GM23338 (cell line): ENCODE measurements around the gene MANEA. TPM values are rescaled to one million over a fixed set of nuclear protein-coding genes. Genes with fewer than 3 reads are reported as not detected.
A peak's percentile ranks its signal among the peaks of the same experiment; 100 is the strongest.

ENCODE experiments used
- ATAC-seq: fragments of 200-7000 bp; cut with Tn5 transposase; 3 replicates; pipeline ENCODE4 v1.9.1; 2020
- DNase-seq: peaks from one replicate; pipeline ENCODE4 v3.0.0-alpha.2; 2015; ENCODE audit warnings: low spot score
- H2AFZ ChIP-seq: fragments of 200-600 bp; sonication (generic); 2 replicates; pipeline ENCODE4 v1.8.0; 2016; ENCODE audit warnings: antibody characterized with exemption, mild to moderate bottlenecking, moderate library complexity
- H3F3A ChIP-seq: fragments of 200-600 bp; sonication (generic); replicated peaks from 2 replicates; pipeline ENCODE4 v1.8.0; 2017; ENCODE audit warnings: antibody characterized with exemption, mixed run types, low read depth
- H3K27ac ChIP-seq: fragments of 200-600 bp; sonication (generic); 2 replicates; pipeline ENCODE4 v1.6.1; 2016; ENCODE audit warnings: low read depth
- H3K27me3 ChIP-seq: fragments of 200-600 bp; sonication (generic); 2 replicates; pipeline ENCODE4 v1.8.0; 2016; ENCODE audit warnings: mild to moderate bottlenecking, mixed run types, moderate library complexity; ENCODE audit not compliant: insufficient read depth
- H3K36me3 ChIP-seq: fragments of 200-600 bp; sonication (generic); 2 replicates; pipeline ENCODE4 v1.8.0; 2016; ENCODE audit warnings: mild to moderate bottlenecking; ENCODE audit not compliant: insufficient read depth
- H3K4me1 ChIP-seq: fragments of 200-600 bp; sonication (generic); 2 replicates; pipeline ENCODE4 v1.8.0; 2016; ENCODE audit warnings: mild to moderate bottlenecking, moderate library complexity; ENCODE audit not compliant: insufficient read depth
- H3K4me2 ChIP-seq: fragments of 200-600 bp; sonication (generic); 2 replicates; pipeline ENCODE4 v1.7.1; 2017; ENCODE audit warnings: mixed run types
- H3K4me3 ChIP-seq: fragments of 200-600 bp; sonication (generic); 2 replicates; pipeline ENCODE4 v1.6.1; 2016; ENCODE audit warnings: mixed run types
- H3K79me2 ChIP-seq: fragments of 200-600 bp; sonication (generic); replicated peaks from 2 replicates; pipeline ENCODE4 v1.8.0; 2017; ENCODE audit warnings: mild to moderate bottlenecking; ENCODE audit not compliant: insufficient read depth
- H3K9me2 ChIP-seq: fragments of 200-600 bp; sonication (generic); 2 replicates; pipeline ENCODE4 v1.8.0; 2017; ENCODE audit not compliant: insufficient read depth
- H4K20me1 ChIP-seq: fragments of 200-600 bp; sonication (generic); replicated peaks from 2 replicates; pipeline ENCODE4 v1.8.0; 2017; ENCODE audit warnings: mild to moderate bottlenecking; ENCODE audit not compliant: insufficient read depth
- H3K27ac Mint-ChIP-seq: 2 replicates; pipeline ENCODE4 v1.8.0; 2020; ENCODE audit warnings: inconsistent platforms, mild to moderate bottlenecking, moderate library complexity, mixed read lengths
- H3K27me3 Mint-ChIP-seq: 3 replicates; pipeline ENCODE4 v1.8.0; 2022; ENCODE audit warnings: low read depth, mild to moderate bottlenecking, moderate library complexity, mixed read lengths, inconsistent platforms; ENCODE audit not compliant: insufficient read depth, poor library complexity
- H3K36me3 Mint-ChIP-seq: 3 replicates; pipeline ENCODE4 v1.8.0; 2021; ENCODE audit warnings: low read depth, mild to moderate bottlenecking, inconsistent platforms, moderate library complexity, mixed read lengths
- H3K4me1 Mint-ChIP-seq: 3 replicates; pipeline ENCODE4 v1.8.0; 2020; ENCODE audit warnings: mild to moderate bottlenecking, inconsistent platforms, mixed read lengths
- H3K4me3 Mint-ChIP-seq: 3 replicates; pipeline ENCODE4 v1.8.0; 2021; ENCODE audit warnings: moderate library complexity, mild to moderate bottlenecking, inconsistent platforms, mixed read lengths
- H3K9me3 Mint-ChIP-seq: 3 replicates; pipeline ENCODE4 v1.8.0; 2020; ENCODE audit warnings: moderate library complexity, mild to moderate bottlenecking, inconsistent platforms, mixed read lengths
- CTCF ChIP-seq, 2 experiments: fragments of 200-600 bp in 1 of 2; sonication (generic) in 1 of 2; conservative IDR thresholded peaks; 2 replicates each; pipeline versions ENCODE4 v1.5.1 to v1.6.1; 2016 to 2017; ENCODE audit warnings: antibody characterized with exemption in 2 of 2, low read depth in 2 of 2, mild to moderate bottlenecking in 2 of 2, moderate library complexity in 1 of 2
- ETS1 ChIP-seq: IDR thresholded peaks from 2 replicates; pipeline ENCODE4 v1.6.1; 2016; ENCODE audit warnings: antibody characterized with exemption
- EZH2phosphoT487 ChIP-seq: fragments of 200-600 bp; sonication (generic); IDR thresholded peaks from one replicate; pipeline ENCODE4 v1.8.1; 2018; ENCODE audit warnings: antibody characterized with exemption; ENCODE audit not compliant: unreplicated experiment
- JUNB ChIP-seq: IDR thresholded peaks from one replicate; pipeline ENCODE4 v1.6.1; 2016; ENCODE audit warnings: antibody characterized with exemption; ENCODE audit not compliant: unreplicated experiment
- NANOG ChIP-seq: IDR thresholded peaks from 2 replicates; pipeline ENCODE4 v1.6.1; 2016; ENCODE audit warnings: antibody characterized with exemption, borderline replicate concordance
- POLR2AphosphoS5 ChIP-seq: IDR thresholded peaks from 2 replicates; pipeline ENCODE4 v1.6.1; 2016; ENCODE audit warnings: antibody characterized with exemption, low read depth
- STAT1 ChIP-seq: IDR thresholded peaks from one replicate; pipeline ENCODE4 v1.6.1; 2016; ENCODE audit warnings: antibody characterized with exemption; ENCODE audit not compliant: unreplicated experiment
- ZNF114 ChIP-seq: fragments of 250-450 bp; sonication (Bioruptor Pico); IDR thresholded peaks from 2 replicates; pipeline ENCODE4 v1.5.0; 2020; ENCODE audit warnings: mild to moderate bottlenecking, moderate library complexity
- ZNF331 ChIP-seq: fragments of 250-450 bp; sonication (Bioruptor Pico); IDR thresholded peaks from 2 replicates; pipeline ENCODE4 v1.5.0; 2020; ENCODE audit warnings: low read depth, mild to moderate bottlenecking, moderate library complexity
- ZNF462 ChIP-seq: fragments of 250-450 bp; sonication (Bioruptor Pico); IDR thresholded peaks from 2 replicates; pipeline ENCODE4 v1.5.0; 2020; ENCODE audit warnings: mild to moderate bottlenecking, moderate library complexity
- polyA plus RNA-seq: library from polyadenylated mRNA; unstranded; fragments of >200 nt; fragmentation: Nextera tagmentation; extraction: Ambion mirVana; gene quantifications from 2 replicates; pipeline ENCODE4 v1.2.1, GENCODE V29; 2016
- total RNA-seq: library from RNA; depleted of rRNA; stranded (reverse); fragments of >200 nt; shearing (Covaris generic); gene quantifications from 2 replicates; pipeline ENCODE4 v1.2.3, GENCODE V29; 2014

MANEA gene
- total and polyA plus RNA-seq, 2 experiments from 2014 or later = 4.8 to 9.8 TPM

GRCh38 chr6:95576218-95576997 lies 927 bp upstream of the MANEA start:
- Histone ChIP-seq H2AFZ (peak overlapping the region; percentile 74; the same call in 1 of the 2 replicates), H3K27me3 (no peaks in the 10 kb centered on the region), H3K79me2 (peaks cover 31% of the 10 kb centered on the region), H3K4me1 (peaks cover 15% of the 10 kb centered on the region), H3K36me3 (no peaks in the 10 kb centered on the region), H3K4me3 (peak overlapping the region; percentile 61), H3K27ac (peak overlapping the region; percentile 91), H3F3A (peaks cover 8% of the 10 kb centered on the region; the same call in 1 of the 2 replicates), H3K4me2 (peak overlapping the region; percentile 77), H3K9me2 (no peaks in the 10 kb centered on the region; the same call in 1 of the 2 replicates), H4K20me1 (no peaks in the 10 kb centered on the region)
- ATAC-seq (no peak), DNase-seq (no peak)
- Mint-ChIP-seq H3K4me1 (peaks cover 35% of the 10 kb centered on the region), H3K27ac (peak overlapping the region; percentile 88), H3K9me3 (no peaks in the 10 kb centered on the region), H3K36me3 (no peaks in the 10 kb centered on the region), H3K27me3 (no peaks in the 10 kb centered on the region), H3K4me3 (peak overlapping the region; percentile 95)
- TF ChIP-seq CTCF (conservative IDR thresholded peaks at IDR 0.05; ENCODE audit: low read depth in 2 of 2) (no peak), NANOG (no peak), ZNF114 (CRISPR knock-in tag) (no peak), POLR2AphosphoS5 (no peak), ZNF462 (CRISPR knock-in tag) (no peak), JUNB (no peak), ETS1 (no peak), ZNF331 (no peak), EZH2phosphoT487 (no peak), STAT1 (no peak)
